Mesothelial cell of epicardium (in vitro differentiated cells): ENCODE results near the gene NSFL1C. TPM values are rescaled to one million over a fixed set of nuclear protein-coding genes. Genes with fewer than 3 reads are reported as not detected.

ENCODE experiments used
- DNase-seq, 2 experiments: peaks; one replicate each; pipeline ENCODE4 v3.0.0; 2021; ENCODE audit warnings: low spot score in 2 of 2; ENCODE audit not compliant: unreplicated experiment in 2 of 2
- H3K27ac Mint-ChIP-seq: 2 replicates; pipeline ENCODE4 v1.8.0; 2021; ENCODE audit warnings: mixed read lengths
- H3K27me3 Mint-ChIP-seq: 2 replicates; pipeline ENCODE4 v1.8.0; 2021; ENCODE audit warnings: low read depth, mixed read lengths
- H3K36me3 Mint-ChIP-seq: 2 replicates; pipeline ENCODE4 v1.8.0; 2021; ENCODE audit warnings: mixed read lengths
- H3K4me1 Mint-ChIP-seq: 2 replicates; pipeline ENCODE4 v1.8.0; 2021; ENCODE audit warnings: mixed read lengths
- H3K4me3 Mint-ChIP-seq: 2 replicates; pipeline ENCODE4 v1.8.0; 2021; ENCODE audit warnings: mild to moderate bottlenecking, moderate library complexity, mixed read lengths
- H3K9me3 Mint-ChIP-seq: 2 replicates; pipeline ENCODE4 v1.8.0; 2021; ENCODE audit warnings: mixed read lengths
- CTCF ChIP-seq: fragments of 200-600 bp; sonication (generic); IDR thresholded peaks from one replicate; pipeline ENCODE4 v1.5.0; 2021; ENCODE audit warnings: antibody characterized with exemption; ENCODE audit not compliant: unreplicated experiment
- total RNA-seq: library from RNA; stranded (reverse); gene quantifications from 3 replicates; pipeline ENCODE4 v1.2.1, GENCODE V29; 2021

The NSFL1C gene
- total RNA-seq, 1 donor from 2014 or later = 74.8 TPM

GRCh38 chr20:1394686-1395085, 72.0 kb downstream of the NSFL1C start:
- no peak overlapping the region for H3K4me3 Mint-ChIP-seq
- no peak for DNase-seq
- no peaks in the 10 kb centered on the region for H3K36me3 Mint-ChIP-seq
- no peak overlapping the region for H3K27ac Mint-ChIP-seq
- no peaks in the 10 kb centered on the region for H3K9me3 Mint-ChIP-seq
- H3K27me3 Mint-ChIP-seq = peaks cover 50% of the 10 kb centered on the region
- peaks cover 34% of the 10 kb centered on the region for H3K4me1 Mint-ChIP-seq
- TF ChIP-seq CTCF = no peak

- Mint-ChIP-seq H3K4me1 (peaks cover 38% of the 10 kb centered on the region), H3K36me3 (no peaks in the 10 kb centered on the region), H3K27ac (peak overlapping the region; percentile 96), H3K9me3 (no peaks in the 10 kb centered on the region), H3K4me3 (peak overlapping the region; percentile 94), H3K27me3 (peaks cover 43% of the 10 kb centered on the region)
- TF ChIP-seq CTCF = no peak
- no peak for DNase-seq
Measured at GRCh38 chr20:1393507-1393882, 73.2 kb downstream of the NSFL1C start.

- Mint-ChIP-seq H3K36me3 (no peaks in the 10 kb centered on the region), H3K9me3 (no peaks in the 10 kb centered on the region), H3K4me1 (peaks cover 38% of the 10 kb centered on the region), H3K4me3 (peak within 1 kb of the TSS; percentile 94), H3K27ac (peak within 1 kb of the TSS; percentile 96), H3K27me3 (peaks cover 37% of the 10 kb centered on the region)
- TF ChIP-seq CTCF = no peak
- peak; percentile 70 to 86 for DNase-seq
Measured at GRCh38 chr20:1392693-1393506, 73.7 kb downstream of the NSFL1C start, which contains the start of gene FKBP1A. Gene FKBP1A, minus strand, starts transcription at chr20:1393054. Its CDS starts 56 bp downstream, at chr20:1392998.

- H3K9me3 Mint-ChIP-seq = no peaks in the 10 kb centered on the region
- peak overlapping the region; percentile 85 for H3K27ac Mint-ChIP-seq
- no peak for TF ChIP-seq CTCF
- H3K4me1 Mint-ChIP-seq = peaks cover 38% of the 10 kb centered on the region
- peak overlapping the region; percentile 82 for H3K4me3 Mint-ChIP-seq
- H3K36me3 Mint-ChIP-seq = no peaks in the 10 kb centered on the region
- no peak for DNase-seq
- peaks cover 33% of the 10 kb centered on the region for H3K27me3 Mint-ChIP-seq
Measured at GRCh38 chr20:1392443-1392692, 74.3 kb downstream of the NSFL1C start.

Other genes with a start within 250 kb of the NSFL1C start
- not detected in 3 replicates for gene RAD21L1, start 240.8 kb downstream of the NSFL1C start, total RNA-seq
- 3.0 to 3.4 TPM (median 3.3 TPM) in 3 replicates for gene SNPH, start 200.6 kb downstream of the NSFL1C start, total RNA-seq
- 1.8 to 3.4 TPM (median 2.9 TPM) in 3 replicates for gene SDCBP2, start 137.7 kb downstream of the NSFL1C start, total RNA-seq
- 130 to 135 TPM (median 132 TPM) in 3 replicates for gene FKBP1A, start 73.8 kb downstream of the NSFL1C start, total RNA-seq
- not detected in 3 replicates for gene SIRPB2, start 24.6 kb upstream of the NSFL1C start, total RNA-seq
- not detected in 3 replicates for gene SIRPD, start 90.9 kb upstream of the NSFL1C start, total RNA-seq
- 0.43 to 0.93 TPM (median 0.54 TPM) in 3 replicates for gene SIRPB1, start 153.2 kb upstream of the NSFL1C start, total RNA-seq
- not detected in 3 replicates for gene SIRPG, start 190.9 kb upstream of the NSFL1C start, total RNA-seq